BJ (cell line): Measurements from ENCODE around the gene LMCD1. TPM values are rescaled to one million over a fixed set of nuclear protein-coding genes. Genes with fewer than 3 reads are reported as not detected.

Experiments
- CTCF ChIA-PET: fragments of 350-600 bp; formaldehyde crosslinking; extraction: SDS; loops from one replicate; lab custom pipeline; 2021; ENCODE audit warnings: antibody characterized with exemption, inconsistent platforms; lab: Yijun Ruan, JAX
- POLR2A ChIA-PET: fragments of 300-600 bp; sonication (Branson Sonifier 250); formaldehyde crosslinking; extraction: SDS; loops from one replicate; lab custom pipeline; 2021; ENCODE audit warnings: antibody characterized with exemption; lab: Charles Lee
- DNase-seq: peaks from one replicate; pipeline ENCODE4 v3.0.0-alpha.2; 2011; ENCODE audit warnings: low read depth
- H3K27me3 ChIP-seq: 2 replicates; pipeline ENCODE4 v1.6.0; 2011; ENCODE audit warnings: low read length; ENCODE audit not compliant: control insufficient read depth, insufficient read depth
- H3K36me3 ChIP-seq: 2 replicates; pipeline ENCODE4 v1.5.1; 2011; ENCODE audit warnings: low read length; ENCODE audit not compliant: control insufficient read depth, insufficient read depth
- H3K4me3 ChIP-seq: 2 replicates; pipeline ENCODE4 v1.5.1; 2011; ENCODE audit warnings: low read depth, mild to moderate bottlenecking, control low read depth, low read length
- polyA minus RNA-seq: library from RNA; depleted of rRNA, polyadenylated mRNA; stranded (reverse); fragments of >200 nt; gene quantifications from 2 replicates; pipeline ENCODE4 v1.2.3, GENCODE V29; 2011; rRNA and poly(A)+ RNA removed
- polyA plus RNA-seq: library from polyadenylated mRNA; depleted of rRNA; stranded (reverse); fragments of >200 nt; gene quantifications from 2 replicates; pipeline ENCODE4 v1.2.3, GENCODE V29; 2011; rRNA removed
- TF ChIP-seq, protein P1 (sequence below): IDR thresholded peaks from 2 replicates; pipeline ENCODE4 v1.5.1; 2011; ENCODE audit warnings: low read depth, mild to moderate bottlenecking, control low read depth, inconsistent platforms, low read length, moderate library complexity; ENCODE audit not compliant: insufficient read depth

The LMCD1 gene, protein sequence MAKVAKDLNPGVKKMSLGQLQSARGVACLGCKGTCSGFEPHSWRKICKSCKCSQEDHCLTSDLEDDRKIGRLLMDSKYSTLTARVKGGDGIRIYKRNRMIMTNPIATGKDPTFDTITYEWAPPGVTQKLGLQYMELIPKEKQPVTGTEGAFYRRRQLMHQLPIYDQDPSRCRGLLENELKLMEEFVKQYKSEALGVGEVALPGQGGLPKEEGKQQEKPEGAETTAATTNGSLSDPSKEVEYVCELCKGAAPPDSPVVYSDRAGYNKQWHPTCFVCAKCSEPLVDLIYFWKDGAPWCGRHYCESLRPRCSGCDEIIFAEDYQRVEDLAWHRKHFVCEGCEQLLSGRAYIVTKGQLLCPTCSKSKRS
- 157 and 168 TPM in 2 replicates for polyA plus RNA-seq
- 62.4 and 83.3 TPM in 2 replicates for polyA minus RNA-seq

DNA sequence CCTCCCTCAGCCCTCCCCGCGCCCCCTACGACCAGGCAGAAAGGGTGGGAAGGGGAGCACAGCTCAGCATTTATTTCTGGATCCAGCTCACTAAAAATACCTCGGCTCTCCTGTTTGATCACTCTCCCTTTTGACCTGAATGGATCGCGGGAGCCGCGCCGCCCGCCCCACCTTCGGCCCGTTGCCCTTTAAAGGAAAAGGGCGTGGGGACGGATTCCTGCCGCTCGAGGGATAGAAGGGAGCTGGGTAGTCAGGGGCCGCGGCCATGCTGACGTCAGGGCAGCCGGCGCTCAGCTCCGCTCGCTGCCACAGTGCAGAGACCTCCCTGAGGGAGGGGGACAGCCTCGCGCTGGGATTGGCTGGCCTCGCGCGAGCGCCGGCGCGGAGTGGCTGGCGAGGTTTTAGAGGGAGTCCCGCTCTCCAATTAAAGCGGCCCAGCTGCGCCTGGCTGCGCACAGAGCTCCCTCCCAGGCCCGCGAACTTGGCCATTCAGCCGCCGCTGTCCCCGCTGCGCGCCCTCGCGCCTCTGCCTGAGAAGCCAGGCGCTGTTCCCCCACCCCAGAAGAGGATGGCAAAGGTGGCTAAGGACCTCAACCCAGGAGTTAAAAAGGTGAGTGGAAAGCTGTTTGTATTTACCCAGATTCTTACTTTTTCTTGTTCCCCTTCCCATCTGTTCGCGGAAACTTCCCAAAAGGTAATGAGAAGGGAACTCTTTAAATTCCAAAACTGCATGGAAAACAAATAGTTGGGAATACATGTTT, at the start of gene LMCD1:
Gene LMCD1, plus strand, starts transcription at position 453 of the 761 bp plus-strand sequence. Its CDS starts 116 bp downstream, at position 569.
- CTCF ChIA-PET, result interaction anchor here (0.6 to 7.0 kb wide), 8 partner anchors 9 to 121 kb away, joined by 3 to 44 read pairs (median 4); no protein-coding TSS in a partner anchor
- TF ChIP-seq, protein P1, sequence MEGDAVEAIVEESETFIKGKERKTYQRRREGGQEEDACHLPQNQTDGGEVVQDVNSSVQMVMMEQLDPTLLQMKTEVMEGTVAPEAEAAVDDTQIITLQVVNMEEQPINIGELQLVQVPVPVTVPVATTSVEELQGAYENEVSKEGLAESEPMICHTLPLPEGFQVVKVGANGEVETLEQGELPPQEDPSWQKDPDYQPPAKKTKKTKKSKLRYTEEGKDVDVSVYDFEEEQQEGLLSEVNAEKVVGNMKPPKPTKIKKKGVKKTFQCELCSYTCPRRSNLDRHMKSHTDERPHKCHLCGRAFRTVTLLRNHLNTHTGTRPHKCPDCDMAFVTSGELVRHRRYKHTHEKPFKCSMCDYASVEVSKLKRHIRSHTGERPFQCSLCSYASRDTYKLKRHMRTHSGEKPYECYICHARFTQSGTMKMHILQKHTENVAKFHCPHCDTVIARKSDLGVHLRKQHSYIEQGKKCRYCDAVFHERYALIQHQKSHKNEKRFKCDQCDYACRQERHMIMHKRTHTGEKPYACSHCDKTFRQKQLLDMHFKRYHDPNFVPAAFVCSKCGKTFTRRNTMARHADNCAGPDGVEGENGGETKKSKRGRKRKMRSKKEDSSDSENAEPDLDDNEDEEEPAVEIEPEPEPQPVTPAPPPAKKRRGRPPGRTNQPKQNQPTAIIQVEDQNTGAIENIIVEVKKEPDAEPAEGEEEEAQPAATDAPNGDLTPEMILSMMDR, result peak; percentile 51
- H3K4me3 ChIP-seq, result peak within 1 kb of the TSS; percentile 52

DNA sequence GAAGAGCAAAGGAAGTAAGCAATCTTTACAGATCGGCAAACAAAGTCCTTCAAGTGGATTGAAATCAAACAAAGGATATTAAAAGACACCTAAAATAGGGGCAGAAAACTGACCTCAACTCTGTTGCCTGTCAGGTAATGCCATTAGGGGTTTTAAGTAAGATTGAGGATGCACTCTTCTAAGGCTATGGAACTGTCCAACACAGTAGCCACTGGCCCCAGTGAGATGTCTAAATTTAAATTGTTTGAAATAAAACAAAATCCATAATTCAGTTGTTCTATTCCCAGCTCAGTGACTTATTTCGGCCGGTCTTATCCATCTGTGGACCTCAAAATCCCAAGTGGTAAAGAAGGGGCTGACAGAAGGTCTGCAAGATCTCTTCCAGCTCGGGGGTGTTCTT, 49.5 kb upstream of the LMCD1 start:
- no peak for DNase-seq
- CTCF ChIA-PET, result interaction anchor here (0.7 to 1.7 kb wide), 4 partner anchors 8 to 170 kb away, joined by 3 to 5 read pairs (median 4); no protein-coding TSS in a partner anchor

More for the DNA sequence above, at the start of gene LMCD1:
- DNase-seq, result peak; percentile 87
- POLR2A ChIA-PET, result interaction anchor here (0.6 to 2.4 kb wide), 18 partner anchors 10 to 435 kb away, joined by 3 to 13 read pairs (median 4); no protein-coding TSS in a partner anchor
- H3K27me3 ChIP-seq, result no peaks in the 10 kb centered on the region
- H3K36me3 ChIP-seq, result no peaks in the 10 kb centered on the region

DNA sequence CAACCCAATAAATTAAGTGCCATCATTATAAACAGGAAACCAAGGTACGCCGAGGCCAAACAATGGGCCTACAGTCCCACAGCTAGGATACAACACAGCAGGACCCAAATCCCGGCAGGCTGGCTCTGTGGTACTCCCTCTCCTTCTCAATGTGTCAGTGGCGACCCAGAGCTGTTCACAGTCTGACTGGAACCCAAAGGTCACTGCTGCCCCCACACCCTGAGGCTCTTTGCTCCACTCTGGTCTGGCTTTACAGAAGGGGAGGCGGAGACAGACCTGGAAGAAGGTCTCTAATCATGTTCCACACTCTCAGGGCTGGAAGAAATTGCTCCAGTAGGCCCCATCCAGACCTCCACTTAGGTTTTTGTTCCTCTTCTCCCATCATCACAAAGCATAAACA, 48.5 kb upstream of the LMCD1 start:
- H3K4me3 ChIP-seq, result no peak overlapping the region
- ChIA-PET CTCF (interaction anchor here (1.2 to 1.7 kb wide), 4 partner anchors 9 to 169 kb away, joined by 3 to 5 read pairs (median 4); no protein-coding TSS in a partner anchor), POLR2A (no interaction called here)
- no peaks in the 10 kb centered on the region for H3K36me3 ChIP-seq
- no peak for DNase-seq
- TF ChIP-seq, protein P1, result no peak
- no peaks in the 10 kb centered on the region for H3K27me3 ChIP-seq

More for the DNA sequence above, 49.5 kb upstream of the LMCD1 start:
- TF ChIP-seq, protein P1, result no peak
- Histone ChIP-seq H3K36me3 (no peaks in the 10 kb centered on the region), H3K27me3 (no peaks in the 10 kb centered on the region), H3K4me3 (no peak overlapping the region)
- POLR2A ChIA-PET, result no interaction called here

GRCh38 chr3:8455526-8456411, 45.9 kb upstream of the LMCD1 start:
- ChIA-PET CTCF (interaction anchor here (0.7 to 3.0 kb wide), 6 partner anchors 11 to 166 kb away, joined by 3 to 12 read pairs (median 4); partner anchors contain the start of gene LMCD1), POLR2A (no interaction called here)
- TF ChIP-seq, protein P1, result no peak
- no peaks in the 10 kb centered on the region for H3K27me3 ChIP-seq
- H3K4me3 ChIP-seq, result no peak overlapping the region
- no peaks in the 10 kb centered on the region for H3K36me3 ChIP-seq
- no peak for DNase-seq
